GM19328 (cell line): ENCODE measurements around the gene RRP1B.
"Not testable (repeated sequence)": the region's sequence is repeated elsewhere in the genome, so short reads cannot be mapped to it uniquely, and the experiment has no call there.

Experiments used
- ATAC-seq: cut with Tn5 transposase; IDR thresholded peaks from one replicate; pipeline ENCODE4 v1.9.1; 2021; ENCODE audit warnings: mild to moderate bottlenecking, moderate library complexity; ENCODE audit not compliant: unreplicated experiment

Gene RRP1B

GRCh38 chr21:43639470-43640353, 19.6 kb upstream of the RRP1B start:
- ATAC-seq = no peak

GRCh38 chr21:43640400-43640799, 19.0 kb upstream of the RRP1B start:
- no peak for ATAC-seq

DNA sequence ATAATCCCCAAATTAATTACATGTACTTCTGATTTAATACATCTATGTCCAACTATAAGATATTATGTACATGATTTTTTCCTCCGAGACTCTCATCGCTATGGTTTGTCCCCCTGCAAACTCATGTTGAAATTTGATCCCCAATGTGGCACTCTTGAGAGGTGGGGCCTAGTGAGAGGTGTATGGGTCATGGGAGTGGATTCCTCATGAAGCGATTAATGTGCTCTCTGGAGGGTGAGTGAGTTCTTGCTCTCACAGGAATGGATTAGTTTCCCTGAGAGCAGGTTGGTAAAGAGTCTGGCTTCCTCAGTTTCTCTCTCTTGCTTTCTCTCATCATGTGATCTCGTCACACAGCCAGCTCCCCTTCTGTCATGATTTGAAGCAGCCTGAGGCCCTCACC, 16.2 kb upstream of the RRP1B start:
- no peak for ATAC-seq

GRCh38 chr21:43644071-43644470, 15.3 kb upstream of the RRP1B start:
- ATAC-seq = no peak

- ATAC-seq = no peak
Observed at GRCh38 chr21:43644609-43645008, 14.8 kb upstream of the RRP1B start.

DNA sequence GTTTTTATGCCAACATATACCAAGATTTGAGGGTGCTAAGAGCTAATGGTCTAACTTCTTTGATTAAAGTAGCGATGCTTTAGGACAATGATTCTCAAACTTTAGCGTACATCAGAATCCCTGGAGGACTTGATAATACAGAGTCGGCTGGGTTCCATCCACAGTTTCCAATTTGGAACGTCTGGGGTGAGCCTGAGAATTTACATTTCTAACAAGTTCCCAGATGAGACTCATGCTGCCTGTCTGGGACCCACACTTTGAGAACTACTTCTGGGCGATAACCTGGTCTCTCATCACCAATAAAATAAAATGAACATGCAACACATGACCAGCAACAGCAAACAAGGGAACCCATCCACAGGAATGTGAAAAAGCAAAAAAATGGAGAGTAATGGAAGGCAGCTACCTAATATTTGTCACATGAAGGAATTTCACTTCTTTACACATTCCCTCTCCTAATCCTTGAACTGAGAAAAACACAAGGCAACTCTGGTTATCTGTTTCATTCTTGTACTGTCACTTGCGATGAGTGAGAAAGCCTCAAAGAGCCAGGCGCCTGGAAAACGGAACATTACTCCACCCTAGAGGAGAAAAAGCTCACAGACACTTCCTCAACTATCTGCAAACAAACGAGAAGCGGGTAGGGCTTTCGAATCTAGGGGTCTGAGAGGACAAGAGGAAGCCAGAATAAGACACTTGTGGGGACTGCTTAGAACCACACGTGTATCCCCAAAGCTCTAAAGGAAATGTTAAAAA, 14.0 kb upstream of the RRP1B start:
- no peak for ATAC-seq

DNA sequence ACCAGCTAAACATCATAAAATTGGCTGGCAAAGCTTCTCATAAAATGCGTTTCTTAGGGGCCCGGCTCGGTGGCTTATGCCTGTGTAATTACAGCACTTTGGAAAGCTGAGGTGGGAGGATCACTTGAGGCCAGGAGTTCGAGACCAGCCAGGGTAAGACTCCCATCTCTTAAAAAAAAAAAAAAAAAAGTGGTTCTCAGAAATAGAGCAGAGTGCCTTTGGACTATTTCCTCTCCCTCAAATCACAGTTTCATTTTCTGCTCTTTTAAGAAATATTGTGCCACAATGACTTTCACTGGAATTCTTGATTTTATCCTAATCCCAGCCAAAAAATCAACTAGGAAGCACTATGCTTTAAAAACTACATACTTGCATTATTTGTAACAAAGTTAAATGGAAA, 13.4 kb upstream of the RRP1B start:
- ATAC-seq = no peak

DNA sequence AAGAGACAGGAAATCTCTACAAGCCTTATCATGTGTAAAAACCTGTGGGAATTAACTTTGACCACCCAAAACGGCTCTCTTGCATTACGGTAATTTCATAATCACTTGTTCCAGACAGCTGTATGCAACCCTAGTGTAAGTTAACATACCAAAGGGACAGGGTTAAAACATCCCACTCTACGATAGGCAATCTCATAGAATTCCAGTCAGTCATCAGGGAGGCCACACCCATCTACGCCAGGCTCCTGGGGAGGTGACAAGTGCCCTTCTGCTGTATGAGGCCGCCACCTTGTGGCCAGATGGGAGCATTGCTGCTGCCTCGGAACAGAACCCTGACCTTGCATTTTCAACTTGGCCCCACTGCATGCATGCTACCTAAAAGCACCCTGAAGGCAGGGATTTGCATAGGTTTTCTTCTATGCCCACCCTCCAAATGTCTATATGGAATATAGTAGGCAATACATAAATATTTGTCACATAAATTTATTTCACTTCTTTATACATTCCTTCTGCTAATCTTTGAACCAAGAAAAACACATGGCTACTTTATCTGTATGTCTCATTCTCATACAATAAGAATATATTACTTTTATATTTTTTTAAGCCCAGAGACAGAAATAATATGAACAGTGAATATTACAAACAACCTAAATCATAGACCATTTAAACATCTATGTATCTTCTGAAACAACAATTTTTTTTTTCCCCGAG, 12.7 kb upstream of the RRP1B start:
- no peak for ATAC-seq

DNA sequence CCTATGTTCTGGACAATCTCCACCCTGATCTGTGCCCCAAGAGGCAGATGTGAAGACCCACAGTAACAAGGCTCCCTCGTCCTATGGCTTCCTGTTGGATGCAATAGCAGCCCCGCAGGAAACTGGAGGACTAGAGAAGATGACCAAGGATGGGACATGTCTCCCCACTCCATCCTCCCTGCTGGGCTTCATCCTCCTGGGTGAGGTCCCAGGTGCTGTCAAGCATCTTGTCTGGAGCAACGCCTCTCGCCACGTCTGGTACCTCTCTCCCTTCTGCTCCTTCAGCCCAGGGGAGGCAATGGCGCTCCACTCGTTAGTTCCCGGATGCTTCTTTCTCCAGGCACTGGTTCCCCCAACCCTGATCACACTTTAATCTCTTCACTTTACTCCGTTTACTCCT, 11.2 kb upstream of the RRP1B start:
- ATAC-seq = no peak

DNA sequence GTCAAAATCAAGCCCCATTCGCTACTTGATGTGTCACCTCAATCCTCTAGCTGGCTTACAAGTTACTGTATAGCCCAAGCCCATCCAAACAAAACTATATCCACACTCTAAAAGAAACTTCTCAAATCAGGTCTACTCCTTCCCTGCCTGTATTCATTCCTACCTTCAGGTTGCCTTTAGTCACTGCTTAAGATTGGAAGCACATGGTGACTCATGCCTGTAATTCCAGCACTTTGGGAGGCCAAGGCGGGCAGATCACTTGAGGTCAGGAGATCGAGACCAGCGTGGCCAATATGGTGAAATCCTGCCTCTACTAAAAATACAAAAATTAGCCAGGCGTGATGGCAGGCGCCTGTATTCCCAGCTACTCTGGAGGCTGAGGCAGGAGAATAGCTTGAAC, 7.4 kb upstream of the RRP1B start:
- not testable (repeated sequence) for ATAC-seq

DNA sequence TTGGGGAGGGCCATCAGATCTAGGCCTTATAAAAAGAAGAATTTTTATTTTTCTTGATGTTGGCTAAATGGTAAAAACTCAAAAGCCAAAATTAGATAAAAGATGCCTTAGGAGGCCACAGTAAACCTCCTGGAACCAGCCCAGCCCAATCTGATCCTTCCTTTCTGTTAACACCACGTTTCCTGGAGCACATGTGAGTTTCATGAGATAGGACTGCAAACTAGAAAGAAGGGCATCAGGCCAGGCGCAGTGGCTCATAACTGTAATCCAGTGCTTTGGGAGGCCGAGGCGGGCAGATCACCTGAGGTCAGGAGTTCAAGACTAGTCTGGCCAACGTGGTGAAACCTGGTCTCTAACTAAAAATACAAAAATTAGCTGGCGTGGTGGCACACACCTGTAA, 6.7 kb upstream of the RRP1B start:
- ATAC-seq = no peak

DNA sequence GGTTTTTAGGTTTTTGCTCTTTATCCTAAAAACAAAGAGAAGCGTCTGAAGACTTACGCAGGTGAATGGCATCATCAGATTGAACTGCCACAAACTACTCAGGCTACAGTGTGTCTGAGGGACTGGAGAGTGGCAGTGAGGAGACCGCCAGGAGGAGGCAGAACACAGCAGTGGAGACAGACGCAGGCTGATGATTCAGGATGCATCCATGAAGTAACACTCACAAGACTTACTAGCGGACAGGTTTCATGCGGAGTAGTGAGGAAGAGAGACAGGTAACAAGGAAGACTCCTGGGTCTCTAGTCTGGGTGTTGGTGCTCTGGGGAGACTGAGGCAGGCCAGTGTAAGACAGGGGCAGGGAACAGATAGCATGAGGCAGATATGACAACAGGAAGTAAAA, 5.7 kb upstream of the RRP1B start:
- no peak for ATAC-seq

DNA sequence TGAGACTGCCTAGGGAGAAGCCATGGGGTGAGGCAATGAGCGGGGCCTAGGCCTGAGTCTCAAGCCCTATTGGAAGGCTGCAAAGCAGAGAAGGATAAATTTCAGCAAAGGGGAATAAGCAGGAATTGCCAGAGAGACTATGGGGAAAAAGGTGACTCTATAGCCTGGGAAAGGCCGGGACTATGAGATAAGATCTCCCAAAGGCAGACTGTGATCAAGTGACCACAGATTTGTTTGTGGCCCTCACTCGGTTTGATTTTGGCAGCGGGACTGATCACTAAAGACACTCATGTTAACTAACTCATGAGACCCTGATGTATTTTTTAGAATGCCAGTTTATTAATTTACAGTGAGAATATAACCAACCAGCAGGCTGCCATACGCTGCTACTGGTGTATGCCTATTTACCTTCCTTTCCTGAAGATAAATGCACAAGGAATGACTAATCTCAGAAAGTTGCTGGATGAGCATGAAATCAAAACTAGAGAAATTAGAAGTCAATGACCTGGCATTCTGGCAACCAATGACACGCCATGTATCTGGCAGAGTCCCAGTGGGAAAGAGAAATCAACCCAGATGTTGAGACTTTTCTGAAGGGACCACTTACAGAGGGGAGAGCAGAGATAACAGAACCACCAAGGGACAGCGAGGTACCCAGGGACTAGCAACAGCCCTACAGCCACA, 4.4 kb upstream of the RRP1B start:
- ATAC-seq = no peak

GRCh38 chr21:43657355-43658087, 1.8 kb upstream of the RRP1B start:
- no peak for ATAC-seq

DNA sequence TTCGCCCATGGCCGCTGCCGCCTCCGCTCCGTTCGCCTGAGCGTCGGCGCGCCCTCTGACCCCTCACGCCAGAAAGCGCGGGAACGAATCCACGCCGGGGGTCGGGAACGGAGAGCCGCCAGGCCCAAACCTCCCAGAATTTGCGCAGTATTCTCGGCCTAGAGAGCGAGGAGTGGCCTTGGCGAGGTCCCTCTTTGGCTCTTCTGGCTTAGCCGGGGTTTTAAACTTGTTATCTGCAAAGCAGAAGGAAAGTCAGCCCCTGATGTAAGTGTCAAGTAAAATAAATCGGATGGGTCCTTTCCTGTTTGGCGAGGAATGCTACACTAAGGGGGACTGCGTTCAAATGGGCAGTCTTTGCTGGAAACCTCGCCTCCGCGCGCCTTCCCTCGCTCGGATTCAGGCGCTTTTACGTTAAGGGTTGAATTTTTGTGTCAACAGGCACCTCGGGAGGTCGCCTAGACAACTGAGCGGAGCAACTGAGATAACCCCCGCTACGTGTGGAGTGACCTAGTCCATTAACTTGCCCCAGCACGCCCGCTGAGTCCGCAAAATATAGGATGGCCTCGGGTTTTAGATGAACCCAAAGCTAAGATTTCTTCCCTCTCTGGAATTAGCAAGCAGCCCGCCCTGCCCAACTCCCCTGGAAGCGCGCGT, 1.1 kb upstream of the RRP1B start:
- ATAC-seq = no peak

DNA sequence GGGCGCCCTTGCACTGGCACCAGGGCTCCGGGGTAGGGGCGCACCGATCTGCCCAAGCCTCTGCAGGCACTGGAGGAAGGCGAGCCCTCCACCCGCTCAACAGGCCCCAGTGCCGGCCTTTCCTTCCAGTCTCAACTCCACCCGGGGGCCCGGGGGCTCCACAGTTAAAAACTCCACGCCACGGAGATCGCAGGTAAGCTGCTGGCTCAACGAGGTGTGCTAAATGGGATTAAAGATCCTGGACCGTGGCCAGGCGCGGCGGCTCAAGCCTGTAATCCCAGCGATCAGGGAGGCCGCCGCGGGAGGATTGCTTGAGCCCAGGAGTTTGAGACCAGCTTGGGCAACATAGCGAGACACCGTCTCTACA, 608 bp upstream of the RRP1B start:
- ATAC-seq = no peak

- ATAC-seq = no peak
Observed at GRCh38 chr21:43662286-43662685, 2.9 kb downstream of the RRP1B start.

GRCh38 chr21:43663033-43663432, 3.7 kb downstream of the RRP1B start:
- no peak for ATAC-seq

DNA sequence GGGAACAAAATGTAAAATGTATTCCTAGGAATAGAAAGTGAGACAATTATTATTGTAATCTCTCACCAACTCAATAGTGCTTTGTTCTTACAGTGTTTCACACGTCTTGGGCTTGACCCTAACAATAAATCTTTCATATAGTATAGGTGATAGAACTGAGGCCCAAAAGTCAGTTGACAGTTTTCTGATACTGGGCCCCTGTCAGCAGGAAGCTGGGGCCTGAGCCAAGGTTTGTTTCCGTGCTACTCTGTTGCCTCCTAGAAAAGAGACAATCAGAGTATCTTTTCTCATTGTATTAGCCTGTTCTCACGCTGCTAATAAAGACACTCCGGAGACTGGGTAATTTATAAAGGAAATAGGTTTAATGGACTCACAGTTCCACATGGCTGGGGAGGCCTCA, 5.0 kb downstream of the RRP1B start:
- no peak for ATAC-seq

GRCh38 chr21:43665879-43666278, 6.5 kb downstream of the RRP1B start:
- no peak for ATAC-seq
